ENCODE measurements around the gene AP2B1.

- TF ChIP-seq CTCF (IDR thresholded peaks at IDR 0.05), result no peak
- no peak for TF ChIP-seq EP300 (IDR thresholded peaks at IDR 0.05)
- no peak for TF ChIP-seq POLR2A (IDR thresholded peaks at IDR 0.05)
- no peak for TF ChIP-seq POLR2AphosphoS5 (IDR thresholded peaks at IDR 0.05)
Measured at GRCh38 chr17:35723735-35724134, 136.6 kb downstream of the AP2B1 start.

Data from stomach (tissue), 4 donors.